Keratinocyte (primary cell): ENCODE results near the gene KLHL42.
"Not testable (repeated sequence)": the region's sequence is repeated elsewhere in the genome, so short reads cannot be mapped to it uniquely, and the experiment has no call there.

Experiments used
- EZH2 ChIP-seq: IDR thresholded peaks from one replicate; pipeline ENCODE4 v1.6.1; 2012; ENCODE audit warnings: inconsistent platforms, mild to moderate bottlenecking, low read length, moderate library complexity
- TF ChIP-seq, protein P1 (sequence below), 3 experiments: IDR thresholded peaks in 1 of 3; conservative IDR thresholded peaks in 1 of 3; optimal IDR thresholded peaks in 1 of 3; 2 replicates in 2 of 3; 3 replicates in 1 of 3; pipeline versions ENCODE3 to v1.5.1; 2011; ENCODE audit warnings: low read length in 3 of 3, mild to moderate bottlenecking in 3 of 3, moderate library complexity in 2 of 3, control low read depth in 1 of 3, inconsistent platforms in 1 of 3; ENCODE audit not compliant: insufficient read depth in 2 of 3; ENCODE audit errors: extremely low read depth in 1 of 3

DNA sequence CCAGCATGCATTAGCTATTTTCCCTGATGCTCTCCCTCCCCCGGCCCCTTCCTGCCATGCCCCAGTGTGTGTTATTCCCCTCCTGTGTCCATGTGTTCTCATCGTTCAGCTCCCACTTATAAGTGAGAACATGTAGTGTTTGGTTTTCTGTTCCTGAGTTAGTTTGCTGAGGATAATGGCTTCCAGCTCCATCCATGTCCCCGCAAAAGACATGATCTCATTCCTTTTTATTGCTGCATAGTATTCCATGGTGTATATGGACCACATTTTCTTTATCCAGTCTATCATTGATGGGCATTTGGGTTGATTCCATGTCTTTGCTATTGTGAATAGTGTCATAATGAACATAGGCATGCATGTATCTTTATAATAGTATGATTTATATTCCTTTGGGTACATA lies 65.7 kb downstream of the KLHL42 start:
- TF ChIP-seq, protein P1, sequence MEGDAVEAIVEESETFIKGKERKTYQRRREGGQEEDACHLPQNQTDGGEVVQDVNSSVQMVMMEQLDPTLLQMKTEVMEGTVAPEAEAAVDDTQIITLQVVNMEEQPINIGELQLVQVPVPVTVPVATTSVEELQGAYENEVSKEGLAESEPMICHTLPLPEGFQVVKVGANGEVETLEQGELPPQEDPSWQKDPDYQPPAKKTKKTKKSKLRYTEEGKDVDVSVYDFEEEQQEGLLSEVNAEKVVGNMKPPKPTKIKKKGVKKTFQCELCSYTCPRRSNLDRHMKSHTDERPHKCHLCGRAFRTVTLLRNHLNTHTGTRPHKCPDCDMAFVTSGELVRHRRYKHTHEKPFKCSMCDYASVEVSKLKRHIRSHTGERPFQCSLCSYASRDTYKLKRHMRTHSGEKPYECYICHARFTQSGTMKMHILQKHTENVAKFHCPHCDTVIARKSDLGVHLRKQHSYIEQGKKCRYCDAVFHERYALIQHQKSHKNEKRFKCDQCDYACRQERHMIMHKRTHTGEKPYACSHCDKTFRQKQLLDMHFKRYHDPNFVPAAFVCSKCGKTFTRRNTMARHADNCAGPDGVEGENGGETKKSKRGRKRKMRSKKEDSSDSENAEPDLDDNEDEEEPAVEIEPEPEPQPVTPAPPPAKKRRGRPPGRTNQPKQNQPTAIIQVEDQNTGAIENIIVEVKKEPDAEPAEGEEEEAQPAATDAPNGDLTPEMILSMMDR (optimal IDR thresholded peaks at IDR 0.05 in 1 of 3, IDR thresholded peaks at IDR 0.05 in 1 of 3, conservative IDR thresholded peaks at IDR 0.05 in 1 of 3; ENCODE audit: extremely low read depth in 1 of 3, insufficient read depth in 2 of 3, low read length in 3 of 3) = not testable (repeated sequence)
- TF ChIP-seq EZH2 = not testable (repeated sequence)
